ENCODE measurements around the gene DPP9. TPM values are rescaled to one million over a fixed set of nuclear protein-coding genes. Genes with fewer than 3 reads are reported as not detected.

Gene DPP9
- total RNA-seq, 1 experiment from 2014 or later, result 34.8 TPM

- Histone ChIP-seq H4K20me1 (ENCODE audit: insufficient read depth, low read depth, low read length) (no peaks in the 10 kb centered on the region), H3K27me3 (ENCODE audit: low read length) (no peaks in the 10 kb centered on the region), H3K9ac (ENCODE audit: low read length) (no peak overlapping the region), H3K4me3 (ENCODE audit: low read length) (no peak overlapping the region), H3K9me3 (ENCODE audit: low read length) (no peaks in the 10 kb centered on the region), H3K79me2 (ENCODE audit: low read length) (no peaks in the 10 kb centered on the region), H3K4me2 (ENCODE audit: low read depth, low read length, poor library complexity, severe bottlenecking) (no peak overlapping the region), H3K27ac (ENCODE audit: low read length) (no peak overlapping the region), H3K9me2 (replicated peaks; ENCODE audit: insufficient read depth, low read length) (no peaks in the 10 kb centered on the region), H2AFZ (ENCODE audit: low read length) (no peak overlapping the region), H3K4me1 (ENCODE audit: low read length) (no peaks in the 10 kb centered on the region), H3K36me3 (ENCODE audit: insufficient read depth, low read length) (peaks cover 3% of the 10 kb centered on the region; the same call in 1 of the 2 replicates)
- DNase-seq, result no peak
Observed at GRCh38 chr19:4710281-4710600, 13.4 kb downstream of the DPP9 start.

GRCh38 chr19:4709440-4710280 lies 14.0 kb downstream of the DPP9 start:
- Histone ChIP-seq H3K27me3 (ENCODE audit: low read length) (no peaks in the 10 kb centered on the region), H3K9me3 (ENCODE audit: low read length) (no peaks in the 10 kb centered on the region), H4K20me1 (ENCODE audit: insufficient read depth, low read depth, low read length) (no peaks in the 10 kb centered on the region), H3K4me1 (ENCODE audit: low read length) (no peaks in the 10 kb centered on the region), H3K36me3 (ENCODE audit: insufficient read depth, low read length) (0 out of 2 replicates have a peak, but pooled peaks cover 2% of the 10 kb centered on the region), H3K79me2 (ENCODE audit: low read length) (no peaks in the 10 kb centered on the region), H3K9ac (ENCODE audit: low read length) (no peak overlapping the region), H3K4me2 (ENCODE audit: low read depth, low read length, poor library complexity, severe bottlenecking) (no peak overlapping the region), H3K27ac (ENCODE audit: low read length) (no peak overlapping the region), H3K4me3 (ENCODE audit: low read length) (no peak overlapping the region), H2AFZ (ENCODE audit: low read length) (no peak overlapping the region), H3K9me2 (replicated peaks; ENCODE audit: insufficient read depth, low read length) (no peaks in the 10 kb centered on the region)
- DNase-seq, result no peak

GRCh38 chr19:4707956-4708650 lies 15.5 kb downstream of the DPP9 start:
- H3K4me3 ChIP-seq (ENCODE audit: low read length), result no peak overlapping the region
- no peaks in the 10 kb centered on the region for H3K9me2 ChIP-seq (replicated peaks; ENCODE audit: insufficient read depth, low read length)
- no peak overlapping the region for H2AFZ ChIP-seq (ENCODE audit: low read length)
- H3K4me1 ChIP-seq (ENCODE audit: low read length), result no peaks in the 10 kb centered on the region
- H3K27me3 ChIP-seq (ENCODE audit: low read length), result no peaks in the 10 kb centered on the region
- no peaks in the 10 kb centered on the region for H3K9me3 ChIP-seq (ENCODE audit: low read length)
- H4K20me1 ChIP-seq (ENCODE audit: insufficient read depth, low read depth, low read length), result no peaks in the 10 kb centered on the region
- H3K36me3 ChIP-seq (ENCODE audit: insufficient read depth, low read length), result 0 out of 2 replicates have a peak, but pooled peaks cover 2% of the 10 kb centered on the region
- H3K79me2 ChIP-seq (ENCODE audit: low read length), result no peaks in the 10 kb centered on the region
- no peak overlapping the region for H3K9ac ChIP-seq (ENCODE audit: low read length)
- no peak overlapping the region for H3K4me2 ChIP-seq (ENCODE audit: low read depth, low read length, poor library complexity, severe bottlenecking)
- H3K27ac ChIP-seq (ENCODE audit: low read length), result no peak overlapping the region
- no peak for DNase-seq

GRCh38 chr19:4707322-4707721 lies 16.3 kb downstream of the DPP9 start:
- Histone ChIP-seq H3K9ac (ENCODE audit: low read length) (no peak overlapping the region), H3K27ac (ENCODE audit: low read length) (no peak overlapping the region), H4K20me1 (ENCODE audit: insufficient read depth, low read depth, low read length) (no peaks in the 10 kb centered on the region), H3K4me3 (ENCODE audit: low read length) (no peak overlapping the region), H3K27me3 (ENCODE audit: low read length) (no peaks in the 10 kb centered on the region), H2AFZ (ENCODE audit: low read length) (no peak overlapping the region), H3K79me2 (ENCODE audit: low read length) (no peaks in the 10 kb centered on the region), H3K4me1 (ENCODE audit: low read length) (no peaks in the 10 kb centered on the region), H3K9me2 (replicated peaks; ENCODE audit: insufficient read depth, low read length) (no peaks in the 10 kb centered on the region), H3K4me2 (ENCODE audit: low read depth, low read length, poor library complexity, severe bottlenecking) (no peak overlapping the region), H3K36me3 (ENCODE audit: insufficient read depth, low read length) (0 out of 2 replicates have a peak, but pooled peaks cover 2% of the 10 kb centered on the region), H3K9me3 (ENCODE audit: low read length) (no peaks in the 10 kb centered on the region)
- no peak for DNase-seq

GRCh38 chr19:4705413-4706131 lies 18.1 kb downstream of the DPP9 start:
- Histone ChIP-seq H3K27ac (ENCODE audit: low read length) (no peak overlapping the region), H3K9ac (ENCODE audit: low read length) (no peak overlapping the region)

GRCh38 chr19:4704317-4704673 lies 19.3 kb downstream of the DPP9 start:
- H2AFZ ChIP-seq (ENCODE audit: low read length), result no peak overlapping the region
- H4K20me1 ChIP-seq (ENCODE audit: insufficient read depth, low read depth, low read length), result no peaks in the 10 kb centered on the region
- 0 out of 2 replicates have a peak, but pooled peaks cover 12% of the 10 kb centered on the region for H3K36me3 ChIP-seq (ENCODE audit: insufficient read depth, low read length)
- no peaks in the 10 kb centered on the region for H3K9me2 ChIP-seq (replicated peaks; ENCODE audit: insufficient read depth, low read length)
- no peak overlapping the region for H3K27ac ChIP-seq (ENCODE audit: low read length)
- H3K9ac ChIP-seq (ENCODE audit: low read length), result no peak overlapping the region
- no peaks in the 10 kb centered on the region for H3K9me3 ChIP-seq (ENCODE audit: low read length)
- H3K4me2 ChIP-seq (ENCODE audit: low read depth, low read length, poor library complexity, severe bottlenecking), result no peak overlapping the region
- peaks cover 2% of the 10 kb centered on the region for H3K4me1 ChIP-seq (ENCODE audit: low read length)
- H3K27me3 ChIP-seq (ENCODE audit: low read length), result no peaks in the 10 kb centered on the region
- no peaks in the 10 kb centered on the region for H3K79me2 ChIP-seq (ENCODE audit: low read length)
- no peak for DNase-seq
- no peak overlapping the region for H3K4me3 ChIP-seq (ENCODE audit: low read length)

More at GRCh38 chr19:4705413-4706131, 18.1 kb downstream of the DPP9 start:
- Histone ChIP-seq H4K20me1 (ENCODE audit: insufficient read depth, low read depth, low read length) (no peaks in the 10 kb centered on the region), H3K9me3 (ENCODE audit: low read length) (no peaks in the 10 kb centered on the region), H3K27me3 (ENCODE audit: low read length) (no peaks in the 10 kb centered on the region), H3K4me1 (ENCODE audit: low read length) (no peaks in the 10 kb centered on the region), H3K9me2 (replicated peaks; ENCODE audit: insufficient read depth, low read length) (no peaks in the 10 kb centered on the region), H2AFZ (ENCODE audit: low read length) (no peak overlapping the region), H3K4me2 (ENCODE audit: low read depth, low read length, poor library complexity, severe bottlenecking) (no peak overlapping the region), H3K36me3 (ENCODE audit: insufficient read depth, low read length) (0 out of 2 replicates have a peak, but pooled peaks cover 9% of the 10 kb centered on the region), H3K79me2 (ENCODE audit: low read length) (no peaks in the 10 kb centered on the region), H3K4me3 (ENCODE audit: low read length) (no peak overlapping the region)
- DNase-seq, result no peak

- Histone ChIP-seq H3K79me2 (ENCODE audit: low read length) (no peaks in the 10 kb centered on the region), H4K20me1 (ENCODE audit: insufficient read depth, low read depth, low read length) (no peaks in the 10 kb centered on the region), H3K36me3 (ENCODE audit: insufficient read depth, low read length) (0 out of 2 replicates have a peak, but pooled peaks cover 12% of the 10 kb centered on the region), H3K27me3 (ENCODE audit: low read length) (no peaks in the 10 kb centered on the region), H3K27ac (ENCODE audit: low read length) (no peak overlapping the region), H3K4me2 (ENCODE audit: low read depth, low read length, poor library complexity, severe bottlenecking) (no peak overlapping the region), H2AFZ (ENCODE audit: low read length) (no peak overlapping the region), H3K9me3 (ENCODE audit: low read length) (no peaks in the 10 kb centered on the region), H3K4me1 (ENCODE audit: low read length) (peaks cover 5% of the 10 kb centered on the region), H3K4me3 (ENCODE audit: low read length) (no peak overlapping the region), H3K9ac (ENCODE audit: low read length) (no peak overlapping the region), H3K9me2 (replicated peaks; ENCODE audit: insufficient read depth, low read length) (no peaks in the 10 kb centered on the region)
- DNase-seq, result no peak
Observed at GRCh38 chr19:4703671-4704316, 19.8 kb downstream of the DPP9 start.
